Smooth muscle cell (in vitro differentiated cells): ENCODE data around the gene CLEC7A. TPM values are rescaled to one million over a fixed set of nuclear protein-coding genes. Genes with fewer than 3 reads are reported as not detected.
A peak's percentile ranks its signal among the peaks of the same experiment; 100 is the strongest.

Experiments used
- DNase-seq: peaks from one replicate; lab custom pipeline; 2025; ENCODE audit not compliant: unreplicated experiment; lab: John Stamatoyannopoulos, UW
- H2AFZ ChIP-seq: fragments of 200-600 bp; sonication (generic); 2 replicates; pipeline ENCODE4 v1.6.0; 2016; ENCODE audit warnings: antibody characterized with exemption, low read depth, mild to moderate bottlenecking
- H3F3A ChIP-seq: fragments of 200-600 bp; sonication (generic); 2 replicates; pipeline ENCODE4 v1.6.0; 2017; ENCODE audit warnings: antibody characterized with exemption, low read depth
- H3K27ac ChIP-seq: fragments of 200-600 bp; sonication (generic); 2 replicates; pipeline ENCODE4 v1.5.1; 2016; ENCODE audit warnings: low read depth, mild to moderate bottlenecking
- H3K27me3 ChIP-seq: fragments of 200-600 bp; sonication (generic); 2 replicates; pipeline ENCODE4 v1.6.1; 2016; ENCODE audit warnings: low read depth, mild to moderate bottlenecking
- H3K36me3 ChIP-seq: fragments of 200-600 bp; sonication (generic); 2 replicates; pipeline ENCODE4 v1.5.1; 2016; ENCODE audit warnings: low read depth
- H3K4me1 ChIP-seq: fragments of 200-600 bp; sonication (generic); 2 replicates; pipeline ENCODE4 v1.5.1; 2016; ENCODE audit warnings: low read depth
- H3K4me2 ChIP-seq: fragments of 200-600 bp; sonication (generic); 2 replicates; pipeline ENCODE4 v1.6.0; 2016; ENCODE audit warnings: mild to moderate bottlenecking
- H3K4me3 ChIP-seq: fragments of 200-600 bp; sonication (generic); 2 replicates; pipeline ENCODE4 v1.5.1; 2016; ENCODE audit warnings: mild to moderate bottlenecking
- H3K79me2 ChIP-seq: fragments of 200-600 bp; sonication (generic); 2 replicates; pipeline ENCODE4 v1.6.0; 2016; ENCODE audit warnings: low read depth, mild to moderate bottlenecking
- H3K9ac ChIP-seq: fragments of 200-600 bp; sonication (generic); 2 replicates; pipeline ENCODE4 v1.6.0; 2016; ENCODE audit warnings: low read depth
- H3K9me3 ChIP-seq: fragments of 200-600 bp; sonication (generic); replicated peaks from 2 replicates; pipeline ENCODE4 v1.5.1; 2016; ENCODE audit warnings: low read depth
- H4K20me1 ChIP-seq: fragments of 200-600 bp; sonication (generic); 2 replicates; pipeline ENCODE4 v1.6.0; 2016; ENCODE audit warnings: low read depth
- CTCF ChIP-seq: fragments of 200-600 bp; sonication (generic); IDR thresholded peaks from 2 replicates; pipeline ENCODE4 v1.5.1; 2017; ENCODE audit warnings: borderline replicate concordance, mild to moderate bottlenecking, antibody characterized with exemption; ENCODE audit not compliant: insufficient read depth, poor library complexity, severe bottlenecking
- WGBS: methylation state at CpG from one replicate; pipeline ENCODE4 v1.1.7; 2016; ENCODE audit warnings: low lambda C conversion rate; 5-methylcytosine and 5-hydroxymethylcytosine counted together
- polyA plus RNA-seq: library from polyadenylated mRNA; unstranded; fragments of >200 nt; fragmentation: Nextera tagmentation; extraction: Ambion mirVana; gene quantifications from 2 replicates; pipeline ENCODE4 v1.2.1, GENCODE V29; 2016
- total RNA-seq: library from RNA; depleted of rRNA; stranded (reverse); fragments of >200 nt; gene quantifications from 2 replicates; pipeline ENCODE4 v1.2.3, GENCODE V29; 2014

CLEC7A gene
- total and polyA plus RNA-seq, 2 experiments from 2014 or later: 0.27 TPM; not detected in 1

GRCh38 chr12:10174986-10175614, 45.1 kb upstream of the CLEC7A start:
- 84% methylated on average over 2 of the region's 2 CpGs for WGBS
- peak overlapping the region; percentile 64 for H3K27ac ChIP-seq
- no peak overlapping the region for H3K9ac ChIP-seq
- no peak overlapping the region for H2AFZ ChIP-seq
- no peaks in the 10 kb centered on the region for H3K9me3 ChIP-seq
- H3K27me3 ChIP-seq: no peaks in the 10 kb centered on the region
- no peaks in the 10 kb centered on the region for H4K20me1 ChIP-seq
- TF ChIP-seq CTCF: no peak
- H3K4me1 ChIP-seq: peaks cover 8% of the 10 kb centered on the region
- H3K36me3 ChIP-seq: no peaks in the 10 kb centered on the region
- H3K4me2 ChIP-seq: no peak overlapping the region
- H3K79me2 ChIP-seq: no peaks in the 10 kb centered on the region
- no peak overlapping the region for H3K4me3 ChIP-seq
- peaks cover 4% of the 10 kb centered on the region for H3F3A ChIP-seq
- DNase-seq: no peak

- Histone ChIP-seq H3K79me2 (no peaks in the 10 kb centered on the region), H3K27ac (no peak within 1 kb of the TSS), H3K4me1 (peaks cover 3% of the 10 kb centered on the region), H3K4me2 (peak within 1 kb of the TSS; percentile 34), H3K27me3 (no peaks in the 10 kb centered on the region), H3K9me3 (no peaks in the 10 kb centered on the region), H3K4me3 (no peak within 1 kb of the TSS), H3K36me3 (no peaks in the 10 kb centered on the region), H3F3A (no peaks in the 10 kb centered on the region), H4K20me1 (no peaks in the 10 kb centered on the region), H3K9ac (no peak within 1 kb of the TSS), H2AFZ (no peak within 1 kb of the TSS)
- 54% methylated on average over 7 of the region's 7 CpGs for WGBS
- no peak for DNase-seq
- TF ChIP-seq CTCF: no peak
Measured at GRCh38 chr12:10171973-10172728, 42.2 kb upstream of the CLEC7A start, which contains the start of gene OLR1. TSS of gene OLR1 (minus strand) at chr12:10172132. CDS start at chr12:10172077, 55 bp downstream.

GRCh38 chr12:10170216-10170615, 40.2 kb upstream of the CLEC7A start:
- 86% methylated on average over 5 of the region's 5 CpGs for WGBS
- no peak overlapping the region for H3K27ac ChIP-seq
- peak overlapping the region; percentile 9 for H3K4me2 ChIP-seq
- peaks cover 3% of the 10 kb centered on the region for H3K4me1 ChIP-seq
- no peaks in the 10 kb centered on the region for H3F3A ChIP-seq
- no peaks in the 10 kb centered on the region for H3K9me3 ChIP-seq
- H3K9ac ChIP-seq: no peak overlapping the region
- no peaks in the 10 kb centered on the region for H3K36me3 ChIP-seq
- no peaks in the 10 kb centered on the region for H3K27me3 ChIP-seq
- H2AFZ ChIP-seq: no peak overlapping the region
- H3K79me2 ChIP-seq: no peaks in the 10 kb centered on the region
- no peak for TF ChIP-seq CTCF
- no peak overlapping the region for H3K4me3 ChIP-seq
- H4K20me1 ChIP-seq: no peaks in the 10 kb centered on the region
- DNase-seq: no peak
